K562 (cell line): ENCODE results near the gene PLCB4. TPM values are rescaled to one million over a fixed set of nuclear protein-coding genes. Genes with fewer than 3 reads are reported as not detected.

ENCODE experiments used
- ATAC-seq: fragments of 200-7000 bp; cut with Tn5 transposase; 3 replicates; pipeline ENCODE4 v1.9.1; 2020; ENCODE audit warnings: moderate library complexity
- BruUV-seq: library from RNA; stranded (reverse); fragments of 400-500 nt; replicated peaks from 2 replicates; lab custom pipeline; 2021; lab: Mats Ljungman, UMichigan
- CTCF ChIA-PET: fragments of 300-600 bp; formaldehyde crosslinking; extraction: SDS; loops from one replicate; lab custom pipeline; 2021; ENCODE audit warnings: low intra/inter-chr PET ratio; lab: Yijun Ruan, JAX
- POLR2A ChIA-PET: fragments of 300-600, 350-650 bp; sonication (Branson Sonifier 250); formaldehyde crosslinking; extraction: SDS; loops from one replicate; lab custom pipeline; 2021; ENCODE audit warnings: antibody characterized with exemption, inconsistent platforms; lab: Yijun Ruan, JAX
- DNase-seq, 4 experiments: peaks; one replicate each; pipeline versions ENCODE4 v3.0.0 to v3.0.0-alpha.2; 2011 to 2018; ENCODE audit warnings: low spot score in 3 of 4, mixed read lengths in 3 of 4; ENCODE audit errors: extremely low read depth in 1 of 4
- FAIRE-seq: peaks from 2 replicates; lab custom pipeline; 2011; peaks lifted over from hg19 to GRCh38; lab: Jason Lieb, UNC
- H2AFZ ChIP-seq: 2 replicates; pipeline ENCODE4 v1.6.0; 2011; ENCODE audit warnings: low read depth, low read length, control low read depth, inconsistent platforms
- H3K27ac ChIP-seq: fragments of 200-600 bp; 3 replicates; pipeline ENCODE4 v1.8.0; 2011; ENCODE audit warnings: low read depth, mild to moderate bottlenecking, control low read depth, inconsistent platforms, low read length, moderate library complexity, mixed read lengths; ENCODE audit errors: extremely low read depth
- H3K27me3 ChIP-seq, 2 experiments: fragments of 300-600 bp in 1 of 2; 2 replicates in 1 of 2; 3 replicates in 1 of 2; pipeline versions ENCODE4 v1.6.0 to v1.8.0; 2011; ENCODE audit warnings: inconsistent platforms in 2 of 2, low read length in 2 of 2, mild to moderate bottlenecking in 1 of 2, mixed read lengths in 1 of 2, moderate library complexity in 1 of 2; ENCODE audit not compliant: control insufficient read depth in 2 of 2, insufficient read depth in 2 of 2
- H3K36me3 ChIP-seq: fragments of 300-600 bp; 3 replicates; pipeline ENCODE4 v1.8.0; 2011; ENCODE audit warnings: mild to moderate bottlenecking, low read length, inconsistent platforms; ENCODE audit not compliant: control insufficient read depth, insufficient read depth
- H3K4me1 ChIP-seq, 2 experiments: fragments of 200-600 bp in 1 of 2; replicated peaks in 1 of 2; 2 replicates in 1 of 2; 3 replicates in 1 of 2; pipeline versions ENCODE4 v1.5.1 to v1.8.0; 2011; ENCODE audit warnings: inconsistent platforms in 2 of 2, low read length in 2 of 2, mild to moderate bottlenecking in 1 of 2, mixed read lengths in 1 of 2, moderate library complexity in 1 of 2; ENCODE audit not compliant: control insufficient read depth in 2 of 2, insufficient read depth in 2 of 2
- H3K4me2 ChIP-seq: 2 replicates; pipeline ENCODE4 v1.6.1; 2011; ENCODE audit warnings: low read length, control low read depth, inconsistent platforms, mixed read lengths; ENCODE audit not compliant: insufficient read depth
- H3K4me3 ChIP-seq: fragments of 200-600 bp; sonication (generic), shearing (Covaris generic); 2 replicates; pipeline ENCODE4 v1.5.1; 2016; ENCODE audit warnings: control low read depth, inconsistent platforms
- H3K79me2 ChIP-seq: fragments of 200-600 bp; 3 replicates; pipeline ENCODE4 v1.8.0; 2011; ENCODE audit warnings: low read length, inconsistent platforms; ENCODE audit not compliant: control insufficient read depth, insufficient read depth
- H3K9ac ChIP-seq, 2 experiments: 2 replicates each; pipeline versions ENCODE4 v1.6.0 to v1.6.1; 2011; ENCODE audit warnings: low read depth in 2 of 2, low read length in 2 of 2, control low read depth in 1 of 2, inconsistent platforms in 1 of 2, mild to moderate bottlenecking in 1 of 2, mixed read lengths in 1 of 2; ENCODE audit not compliant: insufficient read depth in 1 of 2
- H3K9me1 ChIP-seq: one replicate; pipeline ENCODE4 v1.6.0; 2011; ENCODE audit warnings: inconsistent platforms, mild to moderate bottlenecking, low read length, moderate library complexity; ENCODE audit not compliant: control insufficient read depth, insufficient read depth
- H3K9me3 ChIP-seq: replicated peaks from 2 replicates; pipeline ENCODE4 v1.5.1; 2011; ENCODE audit warnings: low read depth, low read length, inconsistent platforms; ENCODE audit not compliant: control insufficient read depth, insufficient read depth
- H4K20me1 ChIP-seq: replicated peaks from 2 replicates; pipeline ENCODE4 v1.6.1; 2011; ENCODE audit warnings: low read length, inconsistent platforms, mixed read lengths; ENCODE audit not compliant: control insufficient read depth, insufficient read depth
- CBX5 ChIP-seq: IDR thresholded peaks from 2 replicates; pipeline ENCODE4 v1.6.1; 2014; ENCODE audit warnings: low read depth, borderline replicate concordance
- RB1 ChIP-seq: fragments of 450-650 bp; IDR thresholded peaks from 2 replicates; pipeline ENCODE4 v1.6.1; 2017; ENCODE audit warnings: low read depth, mild to moderate bottlenecking
- SAFB ChIP-seq: fragments of 200-400 bp; formaldehyde crosslinking; IDR thresholded peaks from 2 replicates; pipeline ENCODE4 v1.6.1; 2017; ENCODE audit warnings: low read depth, low read length, borderline replicate concordance
- SRSF9 ChIP-seq: fragments of 200-400 bp; formaldehyde crosslinking; IDR thresholded peaks from 2 replicates; pipeline ENCODE4 v1.6.1; 2017; ENCODE audit warnings: low read depth, low read length, borderline replicate concordance
- ZNF436 ChIP-seq: fragments of 250-450, 450-650 bp; sonication (Bioruptor Pico); formaldehyde crosslinking; IDR thresholded peaks from 2 replicates; pipeline ENCODE4 v1.7.0; 2020; ENCODE audit warnings: mild to moderate bottlenecking
- WGBS: fragments of 100-300 bp; shearing (Covaris generic); methylation state at CpG from one replicate; pipeline ENCODE4 v1.1.6; 2016; ENCODE audit warnings: low coverage, mixed read lengths; ENCODE audit not compliant: insufficient coverage; ENCODE audit errors: missing lambda C conversion rate; 5-methylcytosine and 5-hydroxymethylcytosine counted together
- in situ Hi-C: fragments of 300-500 bp; cut with MboI; formaldehyde crosslinking; loops from 4 replicates; pipeline ENCODE4 v1.15.0; 2018; ENCODE audit warnings: inconsistent platforms, mixed read lengths
- intact Hi-C: fragments of 100-400 bp; cut with micrococcal nuclease; formaldehyde crosslinking; loops from 2 replicates; pipeline ENCODE4 v1.14.2; 2022
- polyA plus RNA-seq, 8 experiments: library from polyadenylated mRNA; depleted of rRNA in 4 of 8; stranded (reverse) in 5 of 8; unstranded in 3 of 8; fragments of >200 nt; fragmentation: Nextera tagmentation in 2 of 8; fragmentation: Illumina TruSeq in 1 of 8; extraction: Ambion mirVana in 2 of 8; extraction: Trizol in 1 of 8; gene quantifications; 2 replicates each; pipeline versions ENCODE4 v1.2.1 to v1.2.3, GENCODE V29; 2011 to 2014; ENCODE audit warnings: inconsistent platforms in 1 of 8, missing spikeins in 1 of 8
- total RNA-seq, 7 experiments: library from RNA; depleted of rRNA in 6 of 7; stranded (reverse); fragments of >200 nt in 6 of 7; fragmentation: Illumina TruSeq in 2 of 7; extraction: Trizol in 2 of 7; gene quantifications; 2 replicates each; pipeline versions ENCODE4 v1.2.1 to v1.2.3, GENCODE V29; 2011 to 2021; ENCODE audit warnings: low replicate concordance in 1 of 7

PLCB4 gene
- total and polyA plus RNA-seq, 9 of the 15 experiments (the other 6 are each of a cell fraction or from before 2014, with no cell fraction given) = 0.20 to 2.9 (median 0.52) TPM

- DNase-seq = no peak
- in situ Hi-C loops = no loop called here
- no peaks in the 10 kb centered on the region for H3K27me3 ChIP-seq
- no peaks in the 10 kb centered on the region for H3K79me2 ChIP-seq
- ChIA-PET CTCF (no interaction called here), POLR2A (no interaction called here)
- no peak overlapping the region for H2AFZ ChIP-seq
- no peaks in the 10 kb centered on the region for H3K36me3 ChIP-seq
- no peak for ATAC-seq
- FAIRE-seq = no peak
- peaks cover 0 to 2% of the 10 kb centered on the region in 2 experiments; a peak in 3 of 5 replicates for H3K4me1 ChIP-seq
- no peak overlapping the region for H3K27ac ChIP-seq
- H3K4me3 ChIP-seq = no peak overlapping the region
- WGBS = 25% methylated on average over 1 of the region's 1 CpG
- TF ChIP-seq RB1 = no peak
- no peak overlapping the region for H3K4me2 ChIP-seq
- no peak overlapping the region for H3K9ac ChIP-seq
- H3K9me3 ChIP-seq = no peaks in the 10 kb centered on the region
- H3K9me1 ChIP-seq = no peaks in the 10 kb centered on the region
- BruUV-seq = no TSS peak
- H4K20me1 ChIP-seq = no peaks in the 10 kb centered on the region
- intact Hi-C loops = no loop called here
Measured at GRCh38 chr20:9036593-9036992, 32.3 kb upstream of the PLCB4 start.

DNA sequence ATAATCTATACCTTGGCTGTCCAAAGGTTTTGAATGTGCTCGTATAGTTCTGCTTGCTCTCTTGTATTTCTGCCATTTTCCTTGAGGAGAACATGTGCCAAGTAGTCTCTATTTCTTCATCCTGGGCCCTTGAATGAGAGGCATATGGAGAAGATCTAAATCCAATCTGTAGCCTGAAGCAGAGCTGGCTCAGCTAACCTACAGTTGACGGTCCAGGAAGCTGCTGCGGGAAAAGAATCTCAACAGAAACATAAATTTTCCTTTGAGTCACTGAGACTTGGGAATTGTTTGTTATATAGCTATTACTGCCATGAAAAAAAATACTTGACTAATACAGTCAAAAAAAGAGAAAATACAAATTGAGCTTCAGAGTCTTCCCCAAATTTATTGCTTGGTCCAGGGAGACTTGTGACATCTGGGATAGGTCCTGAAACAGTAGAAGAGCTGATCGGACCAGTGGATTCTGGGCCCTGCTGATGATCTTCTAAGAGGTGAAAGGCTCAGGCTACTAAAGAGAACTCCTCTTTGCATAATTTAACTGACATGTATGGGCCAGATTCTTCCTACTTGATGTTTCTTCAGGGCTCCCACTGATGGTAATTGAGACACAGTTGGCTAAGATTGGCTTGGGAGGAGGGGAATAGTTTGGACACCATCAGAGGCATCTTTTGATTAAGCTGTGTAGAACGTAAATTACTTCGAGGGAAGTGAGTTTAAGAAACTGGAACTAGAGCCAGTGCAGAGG, 29.9 kb upstream of the PLCB4 start:
- intact Hi-C loops = no loop called here
- Histone ChIP-seq H3K4me2 (no peak overlapping the region), H3K79me2 (no peaks in the 10 kb centered on the region), H3K4me3 (no peak overlapping the region), H3K9ac (no peak overlapping the region), H3K27ac (no peak overlapping the region), H3K27me3 (no peaks in the 10 kb centered on the region), H3K9me3 (no peaks in the 10 kb centered on the region), H2AFZ (no peak overlapping the region), H4K20me1 (no peaks in the 10 kb centered on the region), H3K36me3 (no peaks in the 10 kb centered on the region), H3K9me1 (no peaks in the 10 kb centered on the region), H3K4me1 (peaks cover 0 to 2% of the 10 kb centered on the region in 2 experiments; a peak in 3 of 5 replicates)
- no peak for DNase-seq
- BruUV-seq = no TSS peak
- ChIA-PET POLR2A (interaction anchor here (0.7 kb wide), 1 partner anchor 51 kb away, joined by 3 read pairs; no protein-coding TSS in a partner anchor), CTCF (no interaction called here)
- in situ Hi-C loops = no loop called here
- no peak for FAIRE-seq
- TF ChIP-seq SAFB (no peak), SRSF9 (no peak), CBX5 (no peak), ZNF436 (no peak)
- 37% methylated on average over 6 of the region's 6 CpGs for WGBS
- ATAC-seq = no peak
